T1000 (cell line): ENCODE data around the gene SLC35A2.

ENCODE experiments used
- DNase-seq: peaks from one replicate; lab custom pipeline; 2025; ENCODE audit warnings: mixed read lengths; lab: John Stamatoyannopoulos, UW

SLC35A2 gene

GRCh38 chrX:48911412-48912182 is at the start of gene SLC35A2:
SLC35A2 (minus strand) TSS chrX:48911646; CDS start chrX:48911636, 10 bp downstream.
- DNase-seq, result peak; percentile 69

- no peak for DNase-seq
These were observed 48.8 kb upstream of the SLC35A2 start for GRCh38 chrX:48960291-48960690.

GRCh38 chrX:48958635-48959094 is 47.2 kb upstream of the SLC35A2 start:
- DNase-seq, result peak; percentile 64

DNA sequence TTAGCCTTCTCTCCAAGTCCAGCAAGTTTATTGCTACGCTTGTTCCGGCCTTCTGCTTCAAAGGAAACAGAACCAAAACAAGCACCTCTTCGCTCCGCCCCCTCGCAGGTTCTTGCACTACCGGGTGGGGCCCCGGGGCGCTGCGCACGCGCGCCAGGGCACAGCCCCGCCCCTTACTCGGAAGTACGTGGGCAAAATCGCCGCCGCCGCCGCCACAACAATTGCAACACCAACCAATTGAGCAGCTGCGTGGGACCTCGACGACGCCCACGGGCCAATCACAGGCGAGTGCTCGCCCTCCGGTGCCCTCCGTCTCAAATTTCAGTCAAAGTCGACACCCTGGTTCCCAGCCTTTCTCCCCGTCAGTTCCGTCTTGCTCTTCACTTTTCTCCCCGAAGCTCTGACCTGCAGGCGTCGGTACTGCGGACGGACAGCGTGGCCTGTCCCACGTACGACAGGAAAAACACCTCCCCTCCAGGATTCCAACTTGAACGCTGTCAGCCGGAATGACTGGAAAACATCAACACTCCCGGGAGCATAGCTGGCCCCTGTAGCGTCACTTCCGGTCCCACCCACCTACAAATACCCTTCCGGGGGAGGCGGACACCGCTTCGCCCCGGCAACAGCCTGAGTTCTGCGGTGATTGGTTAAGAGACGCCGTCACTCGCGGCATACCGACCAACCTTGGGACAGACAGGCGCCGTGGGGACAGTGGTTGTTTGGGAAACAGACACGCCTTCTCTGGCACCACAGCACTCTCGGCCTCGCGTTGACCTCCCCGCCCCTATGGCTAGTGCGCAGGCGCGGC is 46.6 kb upstream of the SLC35A2 start:
- DNase-seq, result peak; percentile 96

DNA sequence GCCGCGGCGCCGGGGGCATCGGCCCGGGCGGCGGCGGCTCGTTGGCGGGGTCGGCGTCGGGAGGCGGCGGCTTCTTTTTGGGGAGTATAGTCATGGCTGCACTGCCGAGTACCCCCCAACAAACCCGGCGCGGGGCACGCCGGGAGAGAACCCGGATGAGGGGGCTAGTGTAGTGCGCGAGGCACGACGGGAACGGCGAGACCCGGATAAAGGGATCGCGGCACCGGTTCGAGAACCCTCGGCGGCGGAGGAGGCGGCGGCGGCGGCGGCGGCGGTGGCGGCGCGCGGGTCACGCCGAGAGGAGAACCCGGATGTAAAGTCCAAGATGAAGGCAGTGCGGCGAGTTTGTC is 46.0 kb upstream of the SLC35A2 start, which contains the start of gene OTUD5:
Gene OTUD5 (minus strand): TSS at position 131 of the 350 bp plus-strand sequence. CDS start 37 bp downstream, at position 94.
- DNase-seq, result peak; percentile 78

- DNase-seq, result no peak
These were observed 45.4 kb upstream of the SLC35A2 start for GRCh38 chrX:48956728-48957414.

DNA sequence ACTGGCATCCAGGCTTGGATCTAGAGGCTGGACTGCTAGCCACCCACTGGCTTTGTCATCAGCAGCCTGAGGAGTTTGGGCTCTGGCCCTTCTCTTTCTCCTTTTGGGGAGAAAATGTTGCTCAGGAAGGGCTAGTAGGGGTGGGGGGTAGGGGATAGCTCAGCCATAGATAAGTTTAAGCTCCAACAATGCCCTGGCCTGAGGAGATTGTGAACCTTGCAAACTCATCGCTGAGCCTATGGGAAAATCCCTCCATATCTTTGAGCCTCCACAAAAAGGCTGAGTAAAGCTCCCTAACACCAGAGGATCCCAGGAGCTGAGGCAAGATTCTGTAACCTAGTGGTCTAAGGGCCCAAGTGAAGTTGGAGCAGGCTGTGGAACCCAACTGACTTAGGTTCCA is 37.1 kb upstream of the SLC35A2 start:
- no peak for DNase-seq

GRCh38 chrX:48945517-48946348 is 34.3 kb upstream of the SLC35A2 start:
- DNase-seq, result peak; percentile 6

DNA sequence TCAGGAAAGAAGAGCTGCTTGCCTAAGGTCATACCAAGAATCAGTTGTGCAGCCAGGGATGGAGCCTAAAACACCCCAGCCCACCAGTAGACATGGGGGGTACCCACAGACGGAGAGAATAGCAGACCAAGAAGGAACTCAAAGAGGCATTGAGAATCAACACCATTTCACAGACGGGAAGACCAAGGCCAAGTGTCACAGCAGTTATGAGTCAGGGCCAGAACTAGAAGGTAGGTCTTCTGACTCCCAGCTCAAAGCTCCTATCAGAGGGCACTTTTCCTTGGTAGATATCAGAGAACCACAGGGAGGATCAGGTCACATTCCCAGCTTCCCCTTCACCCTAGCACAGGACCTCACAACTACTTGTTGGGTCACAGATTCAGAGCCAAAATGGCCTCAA is 31.4 kb upstream of the SLC35A2 start:
- DNase-seq, result no peak

GRCh38 chrX:48940404-48940955 is 29.0 kb upstream of the SLC35A2 start:
- DNase-seq, result no peak

DNA sequence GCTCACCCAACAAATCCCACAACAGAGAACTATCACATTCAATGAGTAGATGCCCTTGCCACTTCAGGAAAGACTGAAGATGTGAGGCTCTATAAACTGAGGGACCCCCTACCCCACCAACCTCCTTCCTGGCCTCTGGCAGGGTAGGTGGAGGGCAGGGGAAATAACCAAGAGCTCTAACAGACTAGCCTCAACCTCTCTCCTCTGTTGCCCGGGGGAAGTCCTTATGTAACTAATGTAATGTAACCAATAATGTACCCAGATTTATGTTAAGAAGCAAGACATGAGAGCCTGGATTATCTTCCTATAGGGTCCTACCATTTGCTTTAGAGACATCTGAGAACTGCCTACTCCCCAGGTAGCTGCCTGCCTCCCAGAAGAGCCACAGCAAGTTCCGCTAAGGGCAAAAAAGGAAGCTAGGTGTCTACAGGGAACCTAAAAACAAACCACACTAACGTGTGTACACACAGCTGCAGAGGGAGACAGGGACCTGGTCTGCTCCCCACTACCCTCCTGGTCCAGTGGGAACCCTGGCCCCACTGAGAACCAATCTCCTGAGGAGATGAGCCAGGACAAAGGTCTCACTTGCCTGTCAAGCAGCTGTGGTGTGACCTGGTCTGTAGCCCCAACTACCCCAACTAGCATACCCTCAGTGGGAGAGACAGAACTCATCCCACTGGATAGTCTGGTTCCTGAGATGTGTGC is 28.2 kb upstream of the SLC35A2 start:
- DNase-seq, result no peak

- DNase-seq, result no peak
These were observed 27.4 kb upstream of the SLC35A2 start for GRCh38 chrX:48938721-48939425.

DNA sequence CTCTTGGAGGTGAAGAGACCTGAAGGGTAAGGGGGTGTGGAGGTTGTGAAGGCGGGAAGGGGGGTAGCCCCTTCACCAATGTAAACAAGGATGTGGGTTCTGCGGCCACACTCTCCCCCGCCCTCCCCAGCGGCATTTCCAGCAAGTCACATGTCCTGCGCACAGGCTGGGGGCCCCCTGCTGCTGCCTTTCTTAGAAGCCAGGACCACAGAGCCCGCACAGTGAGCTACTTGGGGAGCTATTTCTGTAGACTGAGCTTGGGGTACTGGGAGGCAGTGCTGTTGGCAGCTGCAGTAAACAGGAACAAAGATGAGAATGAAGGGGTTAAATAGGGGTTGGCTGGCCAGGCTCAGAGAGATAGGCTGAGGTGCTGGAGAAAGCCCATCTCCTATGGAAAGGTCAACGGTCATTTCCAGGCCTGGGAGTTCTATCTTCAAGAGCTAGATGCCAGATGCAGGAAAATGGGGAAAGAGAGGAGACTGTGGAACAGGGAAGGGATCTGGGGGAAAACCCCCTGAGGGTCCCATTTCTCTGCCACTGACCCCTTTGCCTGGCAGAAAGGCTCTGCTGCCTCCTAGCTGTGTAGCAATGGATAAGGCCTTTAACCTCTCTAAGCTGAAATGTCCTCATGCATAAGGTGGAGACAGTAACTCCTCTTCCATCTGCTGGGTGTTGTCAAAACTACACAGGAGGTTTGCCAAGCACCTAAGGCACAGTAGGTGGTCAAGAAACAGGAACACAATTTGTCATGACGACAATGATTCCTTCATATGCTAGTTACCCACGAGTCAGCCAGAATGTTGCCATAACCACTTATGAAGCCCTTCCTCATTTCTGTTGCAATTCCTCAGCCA is 25.8 kb upstream of the SLC35A2 start:
- DNase-seq, result no peak

DNA sequence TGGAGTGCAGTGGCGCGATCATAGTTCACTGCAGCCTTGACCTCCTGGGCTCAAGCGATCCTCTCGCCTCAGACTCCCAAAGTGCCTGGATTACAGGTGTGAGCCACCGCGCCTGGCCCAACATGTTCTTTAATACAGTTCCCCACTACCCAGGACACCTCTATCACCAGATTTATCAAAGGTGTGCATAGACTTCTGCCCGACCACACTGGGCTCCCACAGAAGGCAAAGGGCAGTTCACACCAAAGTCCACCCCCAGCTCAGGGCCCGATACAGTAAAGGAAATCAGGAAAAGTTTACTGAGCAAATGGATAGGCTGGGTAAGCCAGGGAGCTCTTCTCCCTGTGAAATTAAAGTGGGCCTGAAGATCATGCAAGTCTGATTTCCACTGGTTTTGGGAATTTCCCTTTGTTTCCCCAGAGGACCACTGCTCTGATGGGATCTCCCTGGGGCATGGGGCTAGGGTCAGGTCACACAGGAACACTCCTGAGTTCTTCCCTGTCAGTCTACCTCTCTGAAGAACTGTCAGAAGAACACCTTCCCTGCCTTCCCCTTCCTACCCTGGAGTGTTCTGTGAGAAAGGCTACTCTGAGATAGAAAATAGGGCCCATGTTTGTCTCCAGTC is 25.1 kb upstream of the SLC35A2 start:
- DNase-seq, result no peak

DNA sequence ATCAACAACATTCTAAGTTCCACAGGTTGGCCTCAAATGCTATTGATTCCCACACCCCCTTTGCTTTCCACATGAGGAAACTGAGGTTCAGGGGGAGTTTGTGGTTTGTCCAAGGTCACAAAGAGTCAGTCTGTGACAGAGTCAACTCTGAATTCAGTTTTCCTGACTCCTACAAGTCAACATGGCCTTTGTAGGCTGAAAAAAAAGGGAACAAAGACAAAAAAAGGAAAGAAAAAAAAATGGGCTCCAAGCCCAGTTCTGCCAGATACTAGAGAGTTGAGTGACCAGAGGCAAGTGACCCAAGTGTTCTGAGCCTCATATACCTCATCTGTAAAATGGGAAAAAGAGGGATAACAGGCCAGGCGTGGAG is 23.8 kb upstream of the SLC35A2 start:
- no peak for DNase-seq

GRCh38 chrX:48934581-48935300 is 23.3 kb upstream of the SLC35A2 start:
- no peak for DNase-seq

DNA sequence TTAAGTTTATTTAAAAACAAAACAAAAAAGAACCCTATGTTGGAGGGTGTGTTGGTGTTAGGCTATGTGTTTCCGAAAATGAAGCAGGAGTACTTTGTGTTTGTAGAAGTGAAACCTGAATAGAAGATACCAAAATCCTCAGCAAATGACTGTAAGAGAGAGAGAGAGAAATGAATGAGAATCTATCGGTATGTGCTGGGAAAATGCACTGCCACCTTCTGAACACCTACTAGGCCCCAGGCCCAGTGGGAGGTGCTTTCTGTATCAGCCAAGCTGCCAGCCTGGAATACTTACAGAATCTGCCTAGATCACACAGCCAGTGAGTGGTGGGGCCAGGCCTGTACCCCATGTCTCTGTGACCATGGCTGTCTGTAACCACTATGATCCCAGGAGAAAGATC is 22.3 kb upstream of the SLC35A2 start:
- DNase-seq, result no peak
